GM12872 (cell line): ENCODE data around the gene GALNT7.

Source experiments
- CTCF ChIP-seq: IDR thresholded peaks from 3 replicates; pipeline ENCODE4 v1.5.1; 2011; ENCODE audit warnings: low read depth, mild to moderate bottlenecking, low read length, moderate library complexity; ENCODE audit not compliant: insufficient read depth

The GALNT7 gene

DNA sequence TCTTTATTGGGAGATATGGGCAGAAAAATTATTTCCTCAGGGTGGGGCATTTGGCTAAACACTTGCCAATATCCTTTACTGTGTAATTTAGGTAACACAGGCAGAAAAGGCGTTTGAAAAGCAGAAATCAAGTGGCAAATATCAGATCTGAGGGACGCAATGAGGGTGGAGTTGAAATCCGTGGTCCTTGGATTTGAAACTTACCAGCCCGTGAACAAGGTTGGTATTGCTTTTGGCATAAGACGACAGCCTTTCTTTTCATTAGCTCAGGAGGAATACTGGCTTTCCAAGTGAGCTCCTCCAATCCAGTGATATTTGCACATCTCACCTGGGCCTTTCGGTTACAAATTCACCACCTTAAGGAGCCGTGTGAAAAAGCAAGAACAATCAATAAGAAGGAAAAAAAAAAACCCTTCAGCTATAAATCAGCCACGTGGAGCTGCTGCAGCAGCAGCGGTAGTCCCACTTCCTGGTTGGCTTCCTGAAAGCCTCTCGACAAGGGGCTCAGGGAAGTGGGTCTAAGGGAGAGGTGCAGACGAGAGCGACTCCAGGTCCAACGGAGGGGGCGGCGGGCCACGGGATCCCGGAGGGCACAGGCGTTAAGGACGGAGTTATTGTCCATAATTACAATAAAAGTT, 734 bp upstream of the GALNT7 start:
- no peak for TF ChIP-seq CTCF

GRCh38 chr4:173169178-173169427, 492 bp downstream of the GALNT7 start:
- TF ChIP-seq CTCF: no peak

GRCh38 chr4:173169428-173170181, 994 bp downstream of the GALNT7 start:
- no peak for TF ChIP-seq CTCF

DNA sequence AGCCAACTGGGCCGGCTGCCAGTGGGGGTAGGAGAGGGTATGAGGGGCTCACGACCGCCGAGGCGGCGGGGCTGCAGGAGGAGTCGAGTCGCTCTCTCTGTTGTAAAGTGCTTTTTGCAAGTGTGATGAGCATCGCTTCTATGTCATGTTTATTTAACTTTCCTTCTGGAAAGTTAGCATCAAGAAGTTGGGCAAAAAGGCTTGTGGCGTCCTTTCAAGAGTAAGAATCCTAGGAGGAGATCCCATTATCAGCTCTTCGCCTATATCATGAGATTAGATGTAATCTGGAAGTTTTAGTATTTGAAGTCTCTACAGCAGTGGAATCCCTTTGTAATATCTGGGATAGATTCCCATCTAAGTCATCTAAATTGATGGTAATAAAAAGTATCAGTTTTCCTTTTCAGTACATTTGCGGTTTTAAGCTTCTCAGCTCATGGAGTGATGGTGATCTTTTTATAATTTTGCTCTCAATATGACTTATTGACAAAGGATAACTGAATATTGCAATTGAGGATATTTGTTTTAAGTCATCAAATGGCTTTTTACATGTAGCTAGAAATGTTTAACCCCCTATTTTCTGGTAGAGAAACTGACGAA, 1.7 kb downstream of the GALNT7 start:
- TF ChIP-seq CTCF: no peak

DNA sequence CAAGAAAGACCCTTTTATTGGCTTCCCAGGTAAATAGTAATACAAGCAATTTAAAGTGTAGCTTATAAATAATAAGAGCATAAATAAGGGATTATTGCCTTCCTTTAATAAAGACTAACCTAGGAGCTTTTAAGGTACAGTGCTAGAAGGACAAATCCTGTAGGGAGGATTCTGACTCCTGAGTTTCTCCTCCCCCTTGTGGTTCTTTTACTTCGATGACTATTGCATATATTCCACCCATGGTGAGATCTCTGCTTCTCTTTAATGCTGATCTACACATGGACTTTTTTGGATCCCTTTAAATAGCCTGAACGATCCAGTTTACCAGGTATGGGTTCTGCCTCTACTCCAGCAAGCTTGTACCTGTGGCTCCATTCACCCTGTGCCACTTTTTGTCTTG, 2.5 kb downstream of the GALNT7 start:
- TF ChIP-seq CTCF: peak; percentile 29; the same call in 1 of the 3 replicates

GRCh38 chr4:173171987-173172386, 3.4 kb downstream of the GALNT7 start:
- no peak for TF ChIP-seq CTCF

- TF ChIP-seq CTCF: no peak
Observed at GRCh38 chr4:173174184-173174583, 5.6 kb downstream of the GALNT7 start.
